GM04504 (cell line): Measurements from ENCODE around the gene ANKRD33B.
"Not testable (repeated sequence)": the region's sequence is repeated elsewhere in the genome, so short reads cannot be mapped to it uniquely, and the experiment has no call there.

Experiments
- DNase-seq: peaks from one replicate; pipeline ENCODE4 v3.0.0-alpha.2; 2012; ENCODE audit warnings: low read depth

ANKRD33B gene

GRCh38 chr5:10620346-10620745 lies 56.5 kb downstream of the ANKRD33B start:
- no peak for DNase-seq

GRCh38 chr5:10621832-10622231 lies 58.0 kb downstream of the ANKRD33B start:
- DNase-seq = no peak

GRCh38 chr5:10622810-10623209 lies 58.9 kb downstream of the ANKRD33B start:
- DNase-seq = no peak

DNA sequence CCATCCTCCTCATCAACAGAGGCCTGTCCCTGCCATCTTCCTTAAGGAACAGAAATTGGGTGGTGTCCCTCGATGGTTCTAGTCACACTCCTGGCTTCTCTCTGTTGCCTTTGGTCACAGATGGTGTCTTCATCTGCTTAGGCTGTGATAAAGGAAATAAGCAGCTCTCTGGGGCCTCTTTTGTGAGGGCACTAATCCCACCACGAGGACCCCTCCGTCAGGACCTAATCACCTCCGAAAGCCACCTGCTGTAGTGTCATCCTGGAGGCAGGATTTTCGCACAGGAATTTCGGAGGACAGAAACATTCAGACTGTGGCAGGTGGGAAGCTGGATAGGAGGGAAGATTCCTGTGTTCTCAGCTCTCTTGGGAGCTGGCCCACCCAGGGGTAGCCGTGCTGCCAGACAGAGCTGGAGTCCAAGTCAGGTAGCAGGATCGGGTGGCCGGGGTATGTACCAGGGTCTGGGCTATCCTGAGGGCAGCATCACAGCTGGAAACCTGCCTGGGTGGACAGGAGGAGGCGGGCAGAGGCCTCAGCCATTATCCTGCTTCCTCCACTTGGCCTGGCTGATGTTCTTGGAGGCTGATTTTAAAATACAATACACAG lies 59.5 kb downstream of the ANKRD33B start:
- no peak for DNase-seq

- DNase-seq = no peak
Measured at GRCh38 chr5:10624206-10624605, 60.3 kb downstream of the ANKRD33B start.

DNA sequence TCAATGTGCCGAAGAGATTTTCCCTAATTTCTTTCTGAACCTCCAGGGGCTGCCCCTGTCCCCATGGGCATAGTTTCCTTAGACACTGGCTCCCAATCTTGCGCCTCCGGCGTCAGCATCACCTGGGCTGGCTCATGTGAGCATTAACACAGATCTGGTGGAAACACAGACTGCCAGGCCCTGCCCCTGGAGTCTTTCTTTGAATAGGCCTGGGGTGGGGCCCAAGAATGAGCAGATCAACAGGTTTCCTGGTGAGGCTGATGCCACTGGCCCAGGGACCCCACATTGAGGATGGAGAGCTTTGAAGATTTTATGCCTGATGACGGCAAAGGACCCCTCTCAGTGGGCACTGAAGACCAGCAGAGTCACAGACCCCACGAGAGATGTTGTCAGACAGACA lies 60.8 kb downstream of the ANKRD33B start:
- DNase-seq = no peak

- DNase-seq = no peak
Measured at GRCh38 chr5:10625700-10626472, 62.0 kb downstream of the ANKRD33B start.

- DNase-seq = no peak
Measured at GRCh38 chr5:10626473-10627013, 62.7 kb downstream of the ANKRD33B start.

GRCh38 chr5:10627160-10627701 lies 63.4 kb downstream of the ANKRD33B start:
- DNase-seq = no peak

DNA sequence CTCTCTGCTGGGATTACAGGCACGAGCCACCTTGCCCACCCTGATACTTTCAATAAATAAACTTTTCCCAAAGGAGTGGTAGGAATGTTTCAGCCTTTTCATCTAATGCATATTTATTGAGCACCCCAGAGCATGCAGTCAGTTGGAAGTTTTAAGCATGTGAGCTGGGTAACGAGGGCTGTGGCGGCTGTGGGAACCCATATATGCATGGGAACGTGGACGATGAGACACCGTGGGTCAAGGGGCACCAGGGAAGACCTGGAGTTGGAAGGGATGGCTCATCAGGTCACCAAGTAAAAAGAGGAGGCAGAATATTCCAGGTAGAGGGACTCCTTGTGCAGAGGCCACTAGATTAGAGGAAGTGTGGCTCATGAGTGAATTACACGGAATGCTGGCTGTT lies 64.7 kb downstream of the ANKRD33B start:
- DNase-seq = no peak

DNA sequence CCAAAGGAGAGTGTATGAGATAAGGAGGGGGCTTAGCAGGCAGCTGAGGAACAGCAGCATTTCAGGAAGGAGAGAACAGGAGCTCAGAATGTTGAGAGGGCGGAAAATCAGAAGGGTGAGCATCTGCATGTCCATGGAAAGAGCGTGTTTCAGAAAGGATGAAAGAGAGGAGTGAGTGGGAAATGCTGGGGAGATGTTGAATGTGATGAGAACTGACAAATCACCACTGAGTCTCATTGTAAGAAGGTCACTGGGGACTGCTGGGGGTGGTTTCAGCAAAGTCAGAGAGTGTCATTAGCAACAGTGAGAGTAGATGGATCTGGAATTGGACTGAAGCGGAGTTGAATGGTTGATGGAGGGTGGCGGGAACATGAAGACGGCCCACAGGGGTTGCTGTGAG lies 65.8 kb downstream of the ANKRD33B start:
- no peak for DNase-seq

DNA sequence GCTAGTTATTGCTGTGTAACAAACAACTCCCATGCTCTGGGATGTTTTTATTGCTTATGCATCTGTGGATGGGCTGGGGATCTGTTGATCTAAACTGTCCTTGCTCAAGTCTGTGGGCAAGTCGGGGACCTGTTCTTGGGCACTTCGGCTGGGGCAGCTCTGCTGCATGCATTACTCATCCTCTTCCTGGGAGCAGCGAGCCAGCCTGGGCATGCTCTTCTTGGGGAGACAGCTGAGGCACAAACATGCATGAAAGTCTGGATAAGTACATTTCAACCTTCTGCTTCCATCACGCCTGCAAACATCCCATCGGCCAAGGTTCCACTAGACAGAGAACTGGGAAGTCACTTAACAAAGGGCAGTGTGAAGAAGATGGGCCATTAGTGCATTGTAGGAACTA lies 66.3 kb downstream of the ANKRD33B start:
- no peak for DNase-seq

DNA sequence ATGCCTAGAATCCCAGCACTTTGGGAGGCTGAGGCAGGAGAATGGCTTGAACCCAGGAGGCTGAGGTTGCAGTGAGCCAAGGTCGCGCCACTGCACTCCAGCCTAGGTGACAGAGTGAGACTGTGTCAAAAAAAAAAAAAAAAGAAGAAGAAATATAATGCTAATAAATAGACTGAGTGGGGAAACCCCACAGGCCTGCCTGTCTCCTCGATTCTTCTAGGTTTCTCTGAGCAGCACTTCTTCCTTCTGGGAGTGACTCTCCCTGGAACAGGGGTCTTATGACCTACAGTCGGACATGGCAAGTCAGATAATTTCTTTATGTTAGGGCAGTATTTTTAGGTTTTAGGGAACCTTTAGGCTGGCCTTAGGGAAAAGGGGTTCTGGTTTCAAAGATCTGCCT lies 66.9 kb downstream of the ANKRD33B start:
- DNase-seq = not testable (repeated sequence)

GRCh38 chr5:10631316-10631996 lies 67.6 kb downstream of the ANKRD33B start:
- no peak for DNase-seq

GRCh38 chr5:10632110-10632761 lies 68.4 kb downstream of the ANKRD33B start:
- no peak for DNase-seq

GRCh38 chr5:10633271-10634049 lies 69.6 kb downstream of the ANKRD33B start:
- DNase-seq = no peak

GRCh38 chr5:10634050-10634449 lies 70.2 kb downstream of the ANKRD33B start:
- no peak for DNase-seq

GRCh38 chr5:10634562-10634961 lies 70.7 kb downstream of the ANKRD33B start:
- no peak for DNase-seq

- DNase-seq = no peak
Measured at GRCh38 chr5:10635257-10635866, 71.5 kb downstream of the ANKRD33B start.

DNA sequence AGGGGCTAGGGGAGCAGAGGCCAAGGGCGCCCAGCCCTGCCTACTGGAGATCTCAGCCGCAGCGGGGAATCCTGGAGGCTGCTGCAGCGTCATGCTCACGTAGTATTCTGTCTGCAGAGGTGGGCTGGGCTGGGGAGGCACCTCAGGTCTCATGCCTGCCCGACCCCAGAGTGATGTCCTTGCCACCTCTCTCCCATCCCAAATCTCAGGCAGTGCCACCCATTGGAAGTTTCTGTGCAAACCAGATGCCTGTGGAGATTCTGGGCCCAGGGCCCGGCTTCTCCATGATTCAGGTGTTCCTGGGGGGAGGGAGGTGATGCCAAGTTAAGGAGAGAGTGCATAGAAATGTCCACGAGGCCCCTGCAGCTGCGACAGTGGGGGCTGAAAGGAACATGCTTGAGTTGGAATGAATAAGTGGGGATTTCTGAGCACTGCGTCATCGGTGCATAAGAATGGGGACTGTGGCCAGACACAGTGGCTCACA lies 72.0 kb downstream of the ANKRD33B start:
- no peak for DNase-seq
